WERI-Rb-1 (cell line): ENCODE data around the gene ETS2.

Experiments used
- DNase-seq: peaks from one replicate; pipeline ENCODE4 v3.0.0-alpha.2; 2020
- H3K27ac ChIP-seq: fragments of 250-450 bp; sonication (Bioruptor Pico); 2 replicates; pipeline ENCODE4 v1.5.1; 2020; ENCODE audit warnings: mild to moderate bottlenecking, moderate library complexity
- H3K27me3 ChIP-seq: fragments of 250-450 bp; sonication (Bioruptor Pico); 2 replicates; pipeline ENCODE4 v1.5.1; 2021; ENCODE audit warnings: mild to moderate bottlenecking, low read depth, moderate library complexity; ENCODE audit not compliant: insufficient read depth, severe bottlenecking
- H3K36me3 ChIP-seq: fragments of 250-450 bp; sonication (Bioruptor Pico); 2 replicates; pipeline ENCODE4 v1.5.1; 2020; ENCODE audit warnings: mild to moderate bottlenecking, moderate library complexity
- H3K4me3 ChIP-seq: 2 replicates; pipeline ENCODE4 v1.5.1; 2011; ENCODE audit warnings: low read depth, mild to moderate bottlenecking, control low read depth, low read length
- H3K9me3 ChIP-seq: fragments of 250-450 bp; sonication (Bioruptor Pico); 2 replicates; pipeline ENCODE4 v1.5.1; 2021; ENCODE audit warnings: mild to moderate bottlenecking, moderate library complexity; ENCODE audit not compliant: severe bottlenecking
- TF ChIP-seq, protein P1 (sequence below): IDR thresholded peaks from 2 replicates; pipeline ENCODE4 v1.5.1; 2011; ENCODE audit warnings: low read depth, mild to moderate bottlenecking, control low read depth, inconsistent platforms, low read length

ETS2 gene

DNA sequence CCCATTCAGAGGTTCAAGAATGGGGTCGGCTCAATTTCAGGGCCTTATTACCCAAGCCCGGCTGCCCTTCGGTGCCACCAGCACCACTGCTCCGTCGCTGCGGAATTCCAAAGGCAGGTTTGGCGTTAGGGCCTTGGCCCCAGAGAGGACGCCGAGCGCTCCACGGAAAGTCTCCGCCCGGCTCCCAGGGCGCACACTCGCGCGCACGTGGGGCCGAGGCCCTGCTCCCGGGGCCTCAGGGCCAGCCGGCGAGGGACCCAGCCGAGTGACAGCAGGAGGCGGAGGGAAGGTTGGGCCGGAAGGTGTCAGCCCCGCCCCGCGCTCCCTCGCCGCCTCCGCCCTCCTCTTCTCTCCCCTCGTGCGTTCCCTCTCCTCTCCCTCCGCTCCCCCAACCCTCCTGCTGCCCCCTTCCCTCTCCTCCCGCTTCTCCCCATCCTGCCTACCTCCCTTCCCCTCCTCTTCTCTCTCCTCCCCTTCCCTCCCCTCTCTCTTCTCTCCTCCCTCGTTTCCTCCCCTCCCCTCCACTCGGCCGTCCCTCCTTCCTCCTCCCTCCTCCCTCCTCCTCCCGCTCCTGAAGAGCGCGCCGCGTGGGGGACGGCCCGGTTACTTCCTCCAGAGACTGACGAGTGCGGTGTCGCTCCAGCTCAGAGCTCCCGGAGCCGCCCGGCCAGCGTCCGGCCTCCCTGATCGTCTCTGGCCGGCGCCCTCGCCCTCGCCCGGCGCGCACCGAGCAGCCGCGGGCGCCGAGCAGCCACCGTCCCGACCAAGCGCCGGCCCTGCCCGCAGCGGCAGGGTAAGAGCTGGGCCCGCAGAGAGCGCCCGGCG, at the start of gene ETS2:
Gene ETS2, plus strand, starts transcription at position 602 of the 825 bp plus-strand sequence. CDS start 4,106 bp downstream, outside the sequence.
- TF ChIP-seq, protein P1, sequence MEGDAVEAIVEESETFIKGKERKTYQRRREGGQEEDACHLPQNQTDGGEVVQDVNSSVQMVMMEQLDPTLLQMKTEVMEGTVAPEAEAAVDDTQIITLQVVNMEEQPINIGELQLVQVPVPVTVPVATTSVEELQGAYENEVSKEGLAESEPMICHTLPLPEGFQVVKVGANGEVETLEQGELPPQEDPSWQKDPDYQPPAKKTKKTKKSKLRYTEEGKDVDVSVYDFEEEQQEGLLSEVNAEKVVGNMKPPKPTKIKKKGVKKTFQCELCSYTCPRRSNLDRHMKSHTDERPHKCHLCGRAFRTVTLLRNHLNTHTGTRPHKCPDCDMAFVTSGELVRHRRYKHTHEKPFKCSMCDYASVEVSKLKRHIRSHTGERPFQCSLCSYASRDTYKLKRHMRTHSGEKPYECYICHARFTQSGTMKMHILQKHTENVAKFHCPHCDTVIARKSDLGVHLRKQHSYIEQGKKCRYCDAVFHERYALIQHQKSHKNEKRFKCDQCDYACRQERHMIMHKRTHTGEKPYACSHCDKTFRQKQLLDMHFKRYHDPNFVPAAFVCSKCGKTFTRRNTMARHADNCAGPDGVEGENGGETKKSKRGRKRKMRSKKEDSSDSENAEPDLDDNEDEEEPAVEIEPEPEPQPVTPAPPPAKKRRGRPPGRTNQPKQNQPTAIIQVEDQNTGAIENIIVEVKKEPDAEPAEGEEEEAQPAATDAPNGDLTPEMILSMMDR = 0 out of 2 replicates have a peak, but pooled peaks have one; percentile 15

DNA sequence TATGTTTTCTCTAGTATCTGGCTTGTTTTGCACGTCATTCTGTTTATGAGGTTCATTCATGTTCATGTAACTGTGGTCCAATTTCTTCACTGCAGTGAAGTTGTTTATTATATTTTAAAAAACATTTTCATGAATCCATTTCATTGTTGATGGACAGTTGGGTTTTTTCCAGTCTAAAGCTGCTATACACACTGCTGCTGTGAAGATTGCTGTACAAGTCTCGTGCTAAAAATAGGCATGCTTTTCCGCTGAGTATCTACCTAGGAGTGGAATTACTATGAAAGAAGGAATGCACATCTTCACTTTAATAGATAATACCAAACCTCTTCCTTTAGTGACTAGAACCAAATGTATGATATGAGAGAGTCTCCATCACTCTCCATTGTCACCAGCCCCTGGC, 49.0 kb upstream of the ETS2 start:
- DNase-seq = no peak
- H3K27ac ChIP-seq = no peak overlapping the region

More for the DNA sequence above, at the start of gene ETS2:
- peak within 1 kb of the TSS; percentile 72 for H3K27ac ChIP-seq
- peak within 1 kb of the TSS; percentile 88 for H3K4me3 ChIP-seq
- H3K27me3 ChIP-seq = no peaks in the 10 kb centered on the region
- H3K9me3 ChIP-seq = no peaks in the 10 kb centered on the region
- no peaks in the 10 kb centered on the region; the same call in none of the 2 replicates for H3K36me3 ChIP-seq
- DNase-seq = peak; percentile 94

DNA sequence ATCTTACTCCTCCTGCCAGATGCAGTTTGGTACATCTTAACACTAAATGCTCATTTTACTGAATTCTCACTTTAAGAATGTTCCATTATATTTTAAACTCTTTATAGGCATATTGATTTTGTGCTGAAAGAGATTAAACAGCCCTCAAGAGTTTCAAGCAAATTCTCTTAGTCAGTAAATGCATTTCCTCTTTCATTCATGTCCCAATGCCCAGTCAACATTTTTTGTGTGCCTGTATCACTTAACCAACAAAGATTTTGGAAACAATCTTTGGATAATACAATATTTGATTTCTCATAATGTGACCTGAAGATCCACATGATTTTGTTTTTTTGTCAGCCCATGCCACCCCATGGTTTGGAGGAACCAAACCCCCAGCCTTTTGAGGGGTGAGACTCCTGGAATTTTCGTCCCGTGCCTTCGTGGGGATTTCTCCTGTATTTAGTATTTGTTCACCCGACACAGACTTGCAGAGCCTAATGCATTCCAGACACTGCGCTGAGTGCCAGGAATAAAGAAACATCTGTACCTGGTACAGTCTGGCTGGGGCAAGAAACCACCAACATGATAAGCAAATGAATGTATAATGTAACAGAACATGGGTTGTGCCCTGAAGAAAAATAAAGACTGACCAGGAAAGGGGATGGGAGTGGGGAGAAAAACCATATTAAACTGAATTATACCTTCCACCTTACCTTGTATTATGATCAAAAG, 47.1 kb upstream of the ETS2 start:
- TF ChIP-seq, protein P1 = no peak
- Histone ChIP-seq H3K4me3 (no peak overlapping the region), H3K27ac (no peak overlapping the region), H3K36me3 (no peaks in the 10 kb centered on the region), H3K27me3 (no peaks in the 10 kb centered on the region), H3K9me3 (no peaks in the 10 kb centered on the region)
- no peak for DNase-seq

More for the DNA sequence above, 49.0 kb upstream of the ETS2 start:
- H3K4me3 ChIP-seq = no peak overlapping the region
- no peaks in the 10 kb centered on the region for H3K36me3 ChIP-seq
- TF ChIP-seq, protein P1 = no peak
- no peaks in the 10 kb centered on the region for H3K27me3 ChIP-seq
- H3K9me3 ChIP-seq = no peaks in the 10 kb centered on the region

DNA sequence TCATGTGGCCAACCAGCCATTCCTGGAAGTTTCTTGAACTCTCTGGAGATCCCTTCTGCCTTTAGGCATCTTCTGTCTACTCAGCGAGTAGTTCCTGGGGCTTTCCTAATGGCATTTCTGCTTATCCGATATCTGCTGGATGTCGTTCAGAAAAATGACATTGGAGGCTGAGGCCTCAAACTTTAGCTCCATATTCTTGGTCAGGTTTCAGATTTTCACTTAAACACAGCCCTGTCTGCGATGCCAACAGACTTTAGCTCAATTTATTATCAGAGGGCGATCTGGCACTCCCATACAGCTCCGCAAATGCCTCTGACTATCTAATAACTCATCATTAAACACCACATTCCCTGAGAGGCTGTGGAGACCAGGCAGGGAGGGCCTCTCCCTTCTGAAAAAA, 46.3 kb upstream of the ETS2 start:
- H3K36me3 ChIP-seq = no peaks in the 10 kb centered on the region
- H3K9me3 ChIP-seq = no peaks in the 10 kb centered on the region
- no peaks in the 10 kb centered on the region for H3K27me3 ChIP-seq
- H3K4me3 ChIP-seq = no peak overlapping the region
- TF ChIP-seq, protein P1 = no peak
- H3K27ac ChIP-seq = peak overlapping the region; percentile 32
- no peak for DNase-seq

DNA sequence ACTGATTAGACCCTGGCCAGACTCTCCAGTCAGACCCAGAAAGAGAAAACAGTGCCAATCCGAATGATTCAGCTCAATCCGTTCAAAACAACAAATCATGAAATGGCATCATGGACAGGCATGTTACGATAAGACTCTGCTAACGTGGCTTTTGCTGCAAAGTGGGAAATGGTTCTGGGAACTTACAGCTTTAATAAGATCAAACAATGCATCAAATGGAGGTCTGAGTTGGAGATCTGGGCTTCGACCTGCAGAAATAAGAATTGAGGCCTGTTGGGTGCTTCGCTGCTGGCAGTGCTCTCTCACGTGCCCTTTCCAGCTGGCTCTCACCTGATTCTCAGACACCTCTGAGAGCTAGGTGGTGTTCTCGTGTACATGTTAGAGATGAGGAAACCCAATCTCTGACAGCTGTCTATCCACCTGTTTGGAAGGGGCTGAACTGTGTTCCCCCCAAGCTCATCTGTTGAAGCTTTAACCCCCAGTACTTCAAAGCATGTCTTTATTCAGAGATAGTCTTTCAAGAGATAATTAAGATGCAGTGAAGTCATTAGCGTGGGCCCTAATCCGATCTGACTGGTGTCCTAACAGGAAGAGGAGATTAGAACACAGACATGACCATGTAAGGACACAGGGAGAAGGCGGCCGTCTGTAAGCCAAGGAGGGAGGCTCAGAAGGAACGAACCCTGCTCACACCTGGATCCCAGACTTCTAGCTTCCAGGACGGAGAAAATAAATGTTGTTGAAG, 45.5 kb upstream of the ETS2 start:
- peak overlapping the region; percentile 32 for H3K27ac ChIP-seq
- H3K4me3 ChIP-seq = no peak overlapping the region
- no peaks in the 10 kb centered on the region for H3K36me3 ChIP-seq
- H3K27me3 ChIP-seq = no peaks in the 10 kb centered on the region
- peaks cover 3% of the 10 kb centered on the region for H3K9me3 ChIP-seq
- TF ChIP-seq, protein P1 = no peak
- DNase-seq = peak; percentile 93
